ENCODE measurements around the gene GRM7. TPM values are rescaled to one million over a fixed set of nuclear protein-coding genes. Genes with fewer than 3 reads are reported as not detected.

Gene GRM7
- polyA plus RNA-seq, 3 donors: not detected

- Mint-ChIP-seq H3K36me3 (no peaks in the 10 kb centered on the region), H3K4me3 (no peak overlapping the region), H3K4me1 (no peaks in the 10 kb centered on the region), H3K27ac (no peak overlapping the region), H3K9me3 (peaks cover 1 to 8% (median 6%) of the 10 kb centered on the region in 7 donors), H3K27me3 (ENCODE audit: low read depth in 3 of 3) (peaks cover 0 to 2% (median 0%) of the 10 kb centered on the region in 3 donors)
- Histone ChIP-seq H3K9me3 (replicated peaks in 1 of 2; ENCODE audit: control insufficient read depth in 1 of 2, insufficient read depth in 1 of 2, low read length in 2 of 2) (peaks cover 0 to 9% of the 10 kb centered on the region in 2 donors), H3K27ac (ENCODE audit: low read depth in 1 of 2, low read length in 2 of 2) (no peak overlapping the region), H3K36me3 (replicated peaks in 1 of 2; ENCODE audit: control insufficient read depth in 1 of 2, insufficient read depth in 2 of 2, low read length in 2 of 2) (no peaks in the 10 kb centered on the region), H3K27me3 (ENCODE audit: control insufficient read depth in 2 of 2, insufficient read depth in 2 of 2, low read length in 2 of 2) (no peaks in the 10 kb centered on the region), H3K9ac (ENCODE audit: insufficient read depth, low read length, poor library complexity, severe bottlenecking) (no peak overlapping the region), H3K79me2 (ENCODE audit: insufficient read depth, low read length) (no peaks in the 10 kb centered on the region), H3K4me3 (replicated peaks in 1 of 3; ENCODE audit: low read depth in 2 of 3, low read length in 3 of 3) (no peak overlapping the region), H3K4me2 (replicated peaks; ENCODE audit: extremely low read depth, low read length, poor library complexity, severe bottlenecking) (no peak overlapping the region), H2AFZ (ENCODE audit: insufficient read depth, low read depth, low read length, poor library complexity, severe bottlenecking) (no peak overlapping the region), H4K20me1 (ENCODE audit: insufficient read depth, low read length) (no peaks in the 10 kb centered on the region), H3K4me1 (ENCODE audit: control insufficient read depth in 1 of 2, insufficient read depth in 2 of 2, low read length in 2 of 2) (no peaks in the 10 kb centered on the region)
- WGBS (ENCODE audit: insufficient coverage): 80% methylated on average over 1 of the region's 7 CpGs
- no peak for TF ChIP-seq CTCF (IDR thresholded peaks at IDR 0.05)
- intact Hi-C loops (cut with micrococcal nuclease): no loop called here
- no peak for DNase-seq
These were observed 124.9 kb downstream of the GRM7 start for GRCh38 chr3:6985848-6986247.

DNA sequence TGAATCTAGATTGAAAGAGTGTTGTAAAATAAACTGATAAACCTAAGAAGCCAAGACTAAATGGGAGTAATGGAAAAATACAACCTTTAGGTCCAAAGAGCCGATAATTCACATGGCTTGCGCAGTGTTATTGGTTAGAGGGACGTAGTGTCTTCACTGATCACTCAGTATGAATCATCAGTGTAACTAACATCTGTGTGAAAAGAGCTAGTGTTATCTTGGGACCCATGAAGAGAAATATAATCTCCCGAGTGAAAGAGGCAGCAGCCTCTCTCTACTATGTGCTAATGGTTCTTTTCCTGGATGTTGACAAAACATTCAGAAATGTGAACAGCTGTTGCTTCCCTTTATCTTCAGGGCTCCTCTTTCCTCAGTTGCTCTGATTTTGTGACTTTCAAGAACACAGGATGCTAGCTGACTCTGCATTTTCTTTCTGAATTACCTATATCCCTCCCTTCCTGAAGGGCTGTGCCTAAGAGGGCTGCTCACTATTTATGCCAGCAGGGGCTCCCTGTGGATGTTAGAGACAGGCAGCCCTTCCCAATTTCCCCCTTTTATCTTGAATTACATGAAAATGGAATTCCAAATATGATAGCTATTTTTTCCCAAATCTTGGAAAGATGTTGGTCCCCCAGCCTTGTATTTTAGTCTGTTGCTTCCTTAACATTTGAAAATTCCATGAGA, 128.8 kb downstream of the GRM7 start:
- 77% methylated on average over 3 of the region's 4 CpGs for WGBS (ENCODE audit: insufficient coverage)

More for the DNA sequence above, 128.8 kb downstream of the GRM7 start:
- Mint-ChIP-seq H3K27ac (no peak overlapping the region), H3K36me3 (no peaks in the 10 kb centered on the region), H3K4me3 (no peak overlapping the region), H3K27me3 (ENCODE audit: low read depth in 3 of 3) (peaks cover 0 to 2% (median 0%) of the 10 kb centered on the region in 3 donors), H3K4me1 (no peaks in the 10 kb centered on the region), H3K9me3 (peaks cover 2 to 10% (median 5%) of the 10 kb centered on the region in 7 donors)
- no peaks in the 10 kb centered on the region for H3K79me2 ChIP-seq (ENCODE audit: insufficient read depth, low read length)
- H3K27ac ChIP-seq (ENCODE audit: low read depth in 1 of 2, low read length in 2 of 2): no peak overlapping the region
- intact Hi-C loops (cut with micrococcal nuclease): no loop called here
- no peak overlapping the region for H3K9ac ChIP-seq (ENCODE audit: insufficient read depth, low read length, poor library complexity, severe bottlenecking)
- H3K4me1 ChIP-seq (ENCODE audit: control insufficient read depth in 1 of 2, insufficient read depth in 2 of 2, low read length in 2 of 2): no peaks in the 10 kb centered on the region
- no peaks in the 10 kb centered on the region for H4K20me1 ChIP-seq (ENCODE audit: insufficient read depth, low read length)
- H3K4me2 ChIP-seq (replicated peaks; ENCODE audit: extremely low read depth, low read length, poor library complexity, severe bottlenecking): no peak overlapping the region
- no peaks in the 10 kb centered on the region for H3K27me3 ChIP-seq (ENCODE audit: control insufficient read depth in 2 of 2, insufficient read depth in 2 of 2, low read length in 2 of 2)
- no peaks in the 10 kb centered on the region for H3K36me3 ChIP-seq (replicated peaks in 1 of 2; ENCODE audit: control insufficient read depth in 1 of 2, insufficient read depth in 2 of 2, low read length in 2 of 2)
- H3K4me3 ChIP-seq (replicated peaks in 1 of 3; ENCODE audit: low read depth in 2 of 3, low read length in 3 of 3): no peak overlapping the region
- DNase-seq: no peak
- TF ChIP-seq CTCF (IDR thresholded peaks at IDR 0.05): no peak
- H3K9me3 ChIP-seq (replicated peaks in 1 of 2; ENCODE audit: control insufficient read depth in 1 of 2, insufficient read depth in 1 of 2, low read length in 2 of 2): peaks cover 0 to 6% of the 10 kb centered on the region in 2 donors
- no peak overlapping the region for H2AFZ ChIP-seq (ENCODE audit: insufficient read depth, low read depth, low read length, poor library complexity, severe bottlenecking)

Measured in CD14-positive monocyte (primary cell).